HCT116 (cell line): ENCODE measurements around the gene SIRPB2. TPM values are rescaled to one million over a fixed set of nuclear protein-coding genes. Genes with fewer than 3 reads are reported as not detected.

Experiments
- ATAC-seq: fragments of 200-7000 bp; cut with Tn5 transposase; 2 replicates; pipeline ENCODE4 v1.9.1; 2020; ENCODE audit warnings: mild to moderate bottlenecking, moderate library complexity
- BruUV-seq: library from RNA; stranded (reverse); fragments of 400-500 nt; replicated peaks from 2 replicates; lab custom pipeline; 2021; lab: Mats Ljungman, UMichigan
- CTCF ChIA-PET: fragments of 300-600 bp; sonication (Branson Sonifier 250); formaldehyde crosslinking; loops from one replicate; lab custom pipeline; 2021; ENCODE audit warnings: antibody characterized with exemption; lab: Charles Lee
- POLR2A ChIA-PET: fragments of 300-600, 350-600 bp; sonication (Branson Sonifier 250); formaldehyde crosslinking; loops from one replicate; lab custom pipeline; 2021; ENCODE audit warnings: antibody characterized with exemption; lab: Charles Lee
- RAD21 ChIA-PET, 2 experiments: fragments of 300-600 bp; sonication (Branson Sonifier 250); formaldehyde crosslinking; loops; one replicate each; lab custom pipeline; 2023; ENCODE audit warnings: low total read pairs in 2 of 2; ENCODE audit not compliant: uncharacterized antibody in 2 of 2, unreplicated experiment in 2 of 2, low non-redundant PET in 1 of 2; lab: Charles Lee
- DNase-seq: peaks from one replicate; pipeline ENCODE4 v3.0.0-alpha.2; 2010; ENCODE audit warnings: low read depth, low spot score
- H2AFZ ChIP-seq: fragments of 200-600 bp; shearing (Covaris generic), sonication (generic); 2 replicates; pipeline ENCODE4 v1.6.1; 2017; ENCODE audit warnings: low read depth, mixed run types, mixed read lengths, antibody characterized with exemption, low read length; ENCODE audit not compliant: poor library complexity, severe bottlenecking
- H3K27ac ChIP-seq: 2 replicates; pipeline ENCODE4 v1.5.1; 2012; ENCODE audit warnings: low read depth, low read length
- H3K27me3 ChIP-seq: fragments of 200-600 bp; sonication (generic); 2 replicates; pipeline ENCODE4 v1.6.1; 2016; ENCODE audit warnings: mixed run types, low read length, mixed read lengths; ENCODE audit not compliant: insufficient read depth
- H3K36me3 ChIP-seq, 2 experiments: fragments of 200-500 bp in 1 of 2; fragments of 200-600 bp in 1 of 2; sonication (Bioruptor generic) in 1 of 2; sonication (generic) in 1 of 2; 2 replicates each; pipeline versions ENCODE4 v1.5.1 to v1.6.1; 2014 to 2016; ENCODE audit warnings: low read length in 2 of 2, inconsistent platforms in 1 of 2, mixed read lengths in 1 of 2, mixed run types in 1 of 2; ENCODE audit not compliant: insufficient read depth in 2 of 2, control insufficient read depth in 1 of 2
- H3K4me1 ChIP-seq, 2 experiments: fragments of 200-600 bp in 1 of 2; sonication (generic) in 1 of 2; 2 replicates each; pipeline versions ENCODE4 v1.5.1 to v1.6.1; 2012 to 2017; ENCODE audit warnings: low read length in 2 of 2, inconsistent platforms in 1 of 2, mild to moderate bottlenecking in 1 of 2, mixed read lengths in 1 of 2, mixed run types in 1 of 2, moderate library complexity in 1 of 2; ENCODE audit not compliant: insufficient read depth in 2 of 2, control insufficient read depth in 1 of 2
- H3K4me2 ChIP-seq: fragments of 200-600 bp; sonication (generic); 2 replicates; pipeline ENCODE4 v1.6.1; 2017; ENCODE audit warnings: mixed run types, low read length, mixed read lengths
- H3K4me3 ChIP-seq, 2 experiments: fragments of 200-600 bp in 1 of 2; sonication (generic) in 1 of 2; replicated peaks in 1 of 2; 2 replicates each; pipeline ENCODE4 v1.5.1; 2011 to 2016; ENCODE audit warnings: low read length in 2 of 2, control low read depth in 1 of 2, low read depth in 1 of 2, mild to moderate bottlenecking in 1 of 2, mixed read lengths in 1 of 2, mixed run types in 1 of 2
- H3K79me2 ChIP-seq: fragments of 200-600 bp; sonication (generic); 2 replicates; pipeline ENCODE4 v1.6.1; 2017; ENCODE audit warnings: mild to moderate bottlenecking, mixed run types, low read length, moderate library complexity, mixed read lengths; ENCODE audit not compliant: insufficient read depth
- H3K9ac ChIP-seq: fragments of 200-600 bp; sonication (generic); 2 replicates; pipeline ENCODE4 v1.6.1; 2016; ENCODE audit warnings: low read length, mixed read lengths
- H3K9me2 ChIP-seq: fragments of 200-600 bp; sonication (generic), shearing (Covaris generic); 2 replicates; pipeline ENCODE4 v1.6.1; 2017; ENCODE audit warnings: mixed run types, mild to moderate bottlenecking, moderate library complexity; ENCODE audit not compliant: insufficient read depth
- H3K9me3 ChIP-seq, 2 experiments: fragments of 200-500 bp in 1 of 2; fragments of 200-600 bp in 1 of 2; sonication (Bioruptor generic) in 1 of 2; sonication (generic) in 1 of 2; 2 replicates each; pipeline ENCODE4 v1.6.1; 2014 to 2017; ENCODE audit warnings: low read length in 2 of 2, mixed read lengths in 2 of 2, inconsistent platforms in 1 of 2, low read depth in 1 of 2, mild to moderate bottlenecking in 1 of 2, mixed run types in 1 of 2, moderate library complexity in 1 of 2; ENCODE audit not compliant: control insufficient read depth in 1 of 2, insufficient read depth in 1 of 2
- H4K20me1 ChIP-seq: fragments of 200-600 bp; sonication (generic), shearing (Covaris generic); 2 replicates; pipeline ENCODE4 v1.6.1; 2017; ENCODE audit warnings: mixed run types, mild to moderate bottlenecking, moderate library complexity; ENCODE audit not compliant: insufficient read depth
- EGR1 ChIP-seq: IDR thresholded peaks from 2 replicates; pipeline ENCODE4 v1.6.1; 2012; ENCODE audit warnings: low read depth
- ELF1 ChIP-seq: IDR thresholded peaks from 2 replicates; pipeline ENCODE4 v1.6.1; 2012; ENCODE audit warnings: low read depth, borderline replicate concordance
- EZH2 ChIP-seq: fragments of 200-600 bp; sonication (generic); IDR thresholded peaks from 2 replicates; pipeline ENCODE4 v1.6.1; 2017; ENCODE audit warnings: antibody characterized with exemption, mixed run types
- POLR2A ChIP-seq: IDR thresholded peaks from 2 replicates; pipeline ENCODE4 v1.7.0; 2011; ENCODE audit warnings: borderline replicate concordance; ENCODE audit not compliant: insufficient read depth, insufficient read length; ENCODE audit errors: extremely low read depth
- RAD21 ChIP-seq: IDR thresholded peaks from 2 replicates; pipeline ENCODE4 v1.6.1; 2012; ENCODE audit warnings: low read depth, mild to moderate bottlenecking
- SIN3A ChIP-seq: IDR thresholded peaks from 2 replicates; pipeline ENCODE4 v1.6.1; 2012; ENCODE audit warnings: low read depth
- SRF ChIP-seq: IDR thresholded peaks from 2 replicates; pipeline ENCODE4 v1.6.1; 2012; ENCODE audit warnings: low read depth
- ZFX ChIP-seq: fragments of 450-650 bp; IDR thresholded peaks from 2 replicates; pipeline ENCODE4 v1.6.1; 2017
- ZNF274 ChIP-seq: fragments of 200-500 bp; sonication (Bioruptor generic); IDR thresholded peaks from 2 replicates; pipeline ENCODE4 v1.6.1; 2014; ENCODE audit warnings: mild to moderate bottlenecking, low read depth, low read length, inconsistent platforms
- intact Hi-C: fragments of 100-400 bp; cut with micrococcal nuclease; formaldehyde crosslinking; loops from 2 replicates; pipeline ENCODE4 v1.10.0; 2022
- total RNA-seq: library from RNA; stranded (reverse); gene quantifications from one replicate; pipeline ENCODE4 v1.2.1, GENCODE V29; 2021; ENCODE audit not compliant: unreplicated experiment
- TF ChIP-seq, protein P1 (sequence below): IDR thresholded peaks from 2 replicates; pipeline ENCODE4 v1.6.1; 2012
- TF ChIP-seq, protein P2 (sequence below): IDR thresholded peaks from 2 replicates; pipeline ENCODE4 v1.6.1; 2012; ENCODE audit warnings: low read depth

The SIRPB2 gene
- total RNA-seq, 1 experiment from 2014 or later = not detected

DNA sequence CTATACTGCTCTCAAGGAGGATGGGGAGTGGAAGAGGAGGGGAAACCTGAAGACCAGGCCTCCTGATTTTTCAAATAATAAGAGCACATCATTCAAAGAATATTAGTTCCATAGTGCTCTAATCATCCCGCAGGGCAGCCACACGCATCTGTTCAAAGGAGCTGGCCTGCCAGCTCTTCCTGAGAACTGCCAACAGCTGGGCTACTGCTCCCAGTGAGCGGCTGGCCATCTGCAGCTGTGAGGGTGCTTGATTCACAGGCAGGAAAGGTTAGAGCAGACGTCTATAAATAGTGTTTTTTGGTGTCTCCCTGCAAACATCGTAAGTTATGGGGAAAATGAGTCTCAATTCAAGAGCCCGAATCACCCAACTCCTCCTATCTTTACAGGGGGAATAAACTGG, 41.9 kb downstream of the SIRPB2 start:
- Histone ChIP-seq H3K9me3 (no peaks in the 10 kb centered on the region), H3K27me3 (no peaks in the 10 kb centered on the region), H3K4me1 (no peaks in the 10 kb centered on the region), H3K36me3 (peaks cover 78 to 85% of the 10 kb centered on the region in 2 experiments), H3K9ac (no peak overlapping the region), H3K4me3 (no peak overlapping the region), H2AFZ (no peak overlapping the region), H3K27ac (no peak overlapping the region), H3K4me2 (no peak overlapping the region), H3K79me2 (no peaks in the 10 kb centered on the region), H4K20me1 (no peaks in the 10 kb centered on the region), H3K9me2 (no peaks in the 10 kb centered on the region)
- intact Hi-C loops = no loop called here
- POLR2A ChIA-PET = no interaction called here
- RAD21 ChIA-PET = no interaction called here
- CTCF ChIA-PET = interaction anchor here (2.2 kb wide), 1 partner anchor 11 kb away, joined by 12 read pairs; no protein-coding TSS in a partner anchor
- BruUV-seq = no TSS peak
- ATAC-seq = no peak
- no peak for DNase-seq
- TF ChIP-seq SIN3A (no peak), RAD21 (no peak), EZH2 (no peak), EGR1 (no peak), POLR2A (no peak), ZNF274 (no peak), SRF (no peak)

DNA sequence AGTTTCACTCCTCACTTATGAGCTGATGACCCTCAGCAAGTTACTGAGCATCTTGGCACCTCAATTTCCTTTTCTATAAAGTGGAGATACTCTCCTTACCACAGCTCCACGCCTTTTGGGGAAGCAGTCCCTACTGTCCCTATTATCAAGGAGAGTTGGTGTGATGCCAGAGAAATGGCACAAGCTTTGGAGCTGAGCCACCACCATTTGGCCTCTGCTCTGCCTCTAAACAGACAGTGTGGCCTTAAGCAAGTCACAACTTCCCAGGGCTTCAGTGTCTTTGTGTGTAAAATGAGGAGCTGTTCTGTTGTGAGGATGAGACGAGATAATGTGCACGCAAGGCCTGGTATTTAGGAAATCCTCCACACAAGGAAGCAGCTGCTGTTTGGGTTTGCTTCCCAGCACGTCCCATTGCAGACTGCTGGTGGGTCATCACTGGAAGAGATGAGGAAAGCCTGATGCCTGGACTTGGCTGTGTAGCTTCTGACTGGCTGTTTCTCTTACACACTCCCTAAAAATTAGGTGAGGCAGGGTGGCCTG, 43.1 kb downstream of the SIRPB2 start:
- H3K79me2 ChIP-seq = no peaks in the 10 kb centered on the region
- H3K4me2 ChIP-seq = no peak overlapping the region
- no TSS peak for BruUV-seq
- H2AFZ ChIP-seq = no peak overlapping the region
- no peak overlapping the region for H3K4me3 ChIP-seq
- no peak for ATAC-seq
- intact Hi-C loops = no loop called here
- H3K9me2 ChIP-seq = no peaks in the 10 kb centered on the region
- RAD21 ChIA-PET = no interaction called here
- CTCF ChIA-PET = interaction anchor here (1.6 to 2.2 kb wide), 2 partner anchors 10 to 11 kb away, joined by 11 to 12 read pairs; no protein-coding TSS in a partner anchor
- DNase-seq = no peak
- no peak overlapping the region for H3K27ac ChIP-seq
- no peaks in the 10 kb centered on the region for H3K4me1 ChIP-seq
- H3K9ac ChIP-seq = no peak overlapping the region
- POLR2A ChIA-PET = no interaction called here
- no peaks in the 10 kb centered on the region for H3K27me3 ChIP-seq
- H3K36me3 ChIP-seq = peaks cover 82 to 84% of the 10 kb centered on the region in 2 experiments
- TF ChIP-seq ELF1 = no peak
- no peak for TF ChIP-seq ZFX
- TF ChIP-seq, protein P1, sequence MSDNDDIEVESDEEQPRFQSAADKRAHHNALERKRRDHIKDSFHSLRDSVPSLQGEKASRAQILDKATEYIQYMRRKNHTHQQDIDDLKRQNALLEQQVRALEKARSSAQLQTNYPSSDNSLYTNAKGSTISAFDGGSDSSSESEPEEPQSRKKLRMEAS = no peak
- no peak for TF ChIP-seq EGR1
- TF ChIP-seq, protein P2, sequence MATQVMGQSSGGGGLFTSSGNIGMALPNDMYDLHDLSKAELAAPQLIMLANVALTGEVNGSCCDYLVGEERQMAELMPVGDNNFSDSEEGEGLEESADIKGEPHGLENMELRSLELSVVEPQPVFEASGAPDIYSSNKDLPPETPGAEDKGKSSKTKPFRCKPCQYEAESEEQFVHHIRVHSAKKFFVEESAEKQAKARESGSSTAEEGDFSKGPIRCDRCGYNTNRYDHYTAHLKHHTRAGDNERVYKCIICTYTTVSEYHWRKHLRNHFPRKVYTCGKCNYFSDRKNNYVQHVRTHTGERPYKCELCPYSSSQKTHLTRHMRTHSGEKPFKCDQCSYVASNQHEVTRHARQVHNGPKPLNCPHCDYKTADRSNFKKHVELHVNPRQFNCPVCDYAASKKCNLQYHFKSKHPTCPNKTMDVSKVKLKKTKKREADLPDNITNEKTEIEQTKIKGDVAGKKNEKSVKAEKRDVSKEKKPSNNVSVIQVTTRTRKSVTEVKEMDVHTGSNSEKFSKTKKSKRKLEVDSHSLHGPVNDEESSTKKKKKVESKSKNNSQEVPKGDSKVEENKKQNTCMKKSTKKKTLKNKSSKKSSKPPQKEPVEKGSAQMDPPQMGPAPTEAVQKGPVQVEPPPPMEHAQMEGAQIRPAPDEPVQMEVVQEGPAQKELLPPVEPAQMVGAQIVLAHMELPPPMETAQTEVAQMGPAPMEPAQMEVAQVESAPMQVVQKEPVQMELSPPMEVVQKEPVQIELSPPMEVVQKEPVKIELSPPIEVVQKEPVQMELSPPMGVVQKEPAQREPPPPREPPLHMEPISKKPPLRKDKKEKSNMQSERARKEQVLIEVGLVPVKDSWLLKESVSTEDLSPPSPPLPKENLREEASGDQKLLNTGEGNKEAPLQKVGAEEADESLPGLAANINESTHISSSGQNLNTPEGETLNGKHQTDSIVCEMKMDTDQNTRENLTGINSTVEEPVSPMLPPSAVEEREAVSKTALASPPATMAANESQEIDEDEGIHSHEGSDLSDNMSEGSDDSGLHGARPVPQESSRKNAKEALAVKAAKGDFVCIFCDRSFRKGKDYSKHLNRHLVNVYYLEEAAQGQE = no peak
- no peaks in the 10 kb centered on the region for H3K9me3 ChIP-seq
- H4K20me1 ChIP-seq = no peaks in the 10 kb centered on the region
